Left ventricle myocardium inferior (tissue), 1 donor: Measurements from ENCODE around the gene LATS1. TPM values are rescaled to one million over a fixed set of nuclear protein-coding genes. Genes with fewer than 3 reads are reported as not detected.
A peak's percentile ranks its signal among the peaks of the same experiment; 100 is the strongest.
"Not testable (repeated sequence)": the region's sequence is repeated elsewhere in the genome, so short reads cannot be mapped to it uniquely, and the experiment has no call there.

Source experiments
- DNase-seq: peaks from one replicate; pipeline ENCODE4 v3.0.0-alpha.2; 2020
- H3K27ac ChIP-seq: fragments of 200-600 bp; replicated peaks from 2 replicates; pipeline ENCODE4 v1.8.0; 2021
- H3K27me3 ChIP-seq: fragments of 200-600 bp; 2 replicates; pipeline ENCODE4 v1.8.0; 2021; ENCODE audit warnings: low read depth
- H3K36me3 ChIP-seq: fragments of 200-600 bp; 2 replicates; pipeline ENCODE4 v1.8.0; 2021
- H3K4me1 ChIP-seq: fragments of 200-600 bp; 2 replicates; pipeline ENCODE4 v1.8.0; 2021
- H3K4me3 ChIP-seq: fragments of 200-600 bp; 2 replicates; pipeline ENCODE4 v1.8.0; 2021; ENCODE audit warnings: mild to moderate bottlenecking, moderate library complexity
- H3K9me3 ChIP-seq: fragments of 200-600 bp; replicated peaks from 2 replicates; pipeline ENCODE4 v1.8.0; 2021
- CTCF ChIP-seq: fragments of 200-600 bp; IDR thresholded peaks from 2 replicates; pipeline ENCODE4 v1.8.0; 2021; ENCODE audit warnings: antibody characterized with exemption, mild to moderate bottlenecking, borderline replicate concordance
- intact Hi-C: fragments of 100-400 bp; cut with micrococcal nuclease; formaldehyde crosslinking; loops from one replicate; pipeline ENCODE4 v1.11.0; 2022
- total RNA-seq: library from RNA; stranded (reverse); fragmentation: NEBNext Ultra II Directional; extraction: Animal tissue kit (Norgen Biotek cat#: 25700); gene quantifications from one replicate; pipeline ENCODE4 v1.2.1, GENCODE V29; 2021
- donor health status: DM: no; HTN: yes; CAD: no; lungs with severe emphysema.

LATS1 gene
- total RNA-seq, 1 donor from 2014 or later: 10.8 TPM

DNA sequence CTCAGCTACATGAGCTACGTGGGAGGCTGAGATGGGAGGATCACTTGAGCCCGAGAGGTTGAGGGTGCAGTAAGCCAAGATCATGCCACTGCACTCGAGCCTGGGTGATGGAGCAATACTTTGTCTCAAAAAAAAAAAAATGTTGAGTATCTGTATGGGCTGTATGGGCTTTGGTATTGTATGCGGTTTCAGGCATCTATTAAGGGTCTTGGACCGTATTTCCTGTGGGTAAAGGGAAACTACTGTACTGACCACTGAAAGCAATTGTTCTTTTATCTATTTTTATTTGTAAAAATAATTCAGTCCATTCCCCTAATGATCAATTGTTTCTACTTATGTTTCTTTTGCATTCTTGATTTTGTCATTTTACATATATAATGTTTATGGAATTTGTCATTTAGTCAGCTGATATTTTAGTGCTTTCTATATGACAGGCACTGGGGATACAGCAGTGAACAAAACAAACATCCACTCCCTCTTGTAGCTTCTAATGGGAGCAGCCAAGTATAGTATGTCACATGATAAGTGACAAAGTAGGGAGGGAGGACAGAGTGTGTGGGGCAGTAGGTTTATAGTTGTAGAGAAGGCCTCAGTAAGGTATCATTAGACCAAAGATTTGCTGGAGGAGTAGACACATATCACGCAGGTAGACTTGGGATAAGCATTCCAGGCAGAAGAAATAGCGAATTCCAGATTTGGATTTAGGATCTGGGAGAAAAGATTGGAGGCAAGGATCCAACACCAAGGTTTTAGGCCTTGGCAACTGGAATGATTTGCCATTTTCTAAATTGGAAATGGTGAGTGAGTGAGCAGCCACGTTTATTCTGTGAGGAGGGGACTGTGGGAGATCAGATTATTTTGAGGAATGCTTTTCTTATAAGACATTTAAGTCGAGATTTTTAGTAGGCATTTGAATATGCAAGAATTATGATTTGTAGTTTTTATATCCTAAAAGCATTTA lies 37.7 kb upstream of the LATS1 start:
- intact Hi-C loops: no loop called here
- H3K27ac ChIP-seq: peak overlapping the region; percentile 56
- H3K4me1 ChIP-seq: peaks cover 59% of the 10 kb centered on the region
- no peak overlapping the region for H3K4me3 ChIP-seq
- H3K9me3 ChIP-seq: no peaks in the 10 kb centered on the region
- no peaks in the 10 kb centered on the region for H3K27me3 ChIP-seq
- no peak for DNase-seq
- H3K36me3 ChIP-seq: peaks cover 12% of the 10 kb centered on the region
- TF ChIP-seq CTCF: no peak

GRCh38 chr6:149754548-149754947 lies 36.6 kb upstream of the LATS1 start:
- Histone ChIP-seq H3K36me3 (peaks cover 1% of the 10 kb centered on the region), H3K27me3 (no peaks in the 10 kb centered on the region), H3K4me3 (no peak overlapping the region), H3K4me1 (peaks cover 69% of the 10 kb centered on the region), H3K9me3 (no peaks in the 10 kb centered on the region), H3K27ac (no peak overlapping the region)
- no peak for TF ChIP-seq CTCF
- intact Hi-C loops: no loop called here
- DNase-seq: no peak

GRCh38 chr6:149753374-149753637 lies 35.4 kb upstream of the LATS1 start:
- H3K9me3 ChIP-seq, H3K4me3 ChIP-seq, H3K27me3 ChIP-seq, H3K36me3 ChIP-seq, H3K27ac ChIP-seq, DNase-seq, intact Hi-C loops: not testable (repeated sequence)
- H3K4me1 ChIP-seq: peaks cover 69% of the 10 kb centered on the region

DNA sequence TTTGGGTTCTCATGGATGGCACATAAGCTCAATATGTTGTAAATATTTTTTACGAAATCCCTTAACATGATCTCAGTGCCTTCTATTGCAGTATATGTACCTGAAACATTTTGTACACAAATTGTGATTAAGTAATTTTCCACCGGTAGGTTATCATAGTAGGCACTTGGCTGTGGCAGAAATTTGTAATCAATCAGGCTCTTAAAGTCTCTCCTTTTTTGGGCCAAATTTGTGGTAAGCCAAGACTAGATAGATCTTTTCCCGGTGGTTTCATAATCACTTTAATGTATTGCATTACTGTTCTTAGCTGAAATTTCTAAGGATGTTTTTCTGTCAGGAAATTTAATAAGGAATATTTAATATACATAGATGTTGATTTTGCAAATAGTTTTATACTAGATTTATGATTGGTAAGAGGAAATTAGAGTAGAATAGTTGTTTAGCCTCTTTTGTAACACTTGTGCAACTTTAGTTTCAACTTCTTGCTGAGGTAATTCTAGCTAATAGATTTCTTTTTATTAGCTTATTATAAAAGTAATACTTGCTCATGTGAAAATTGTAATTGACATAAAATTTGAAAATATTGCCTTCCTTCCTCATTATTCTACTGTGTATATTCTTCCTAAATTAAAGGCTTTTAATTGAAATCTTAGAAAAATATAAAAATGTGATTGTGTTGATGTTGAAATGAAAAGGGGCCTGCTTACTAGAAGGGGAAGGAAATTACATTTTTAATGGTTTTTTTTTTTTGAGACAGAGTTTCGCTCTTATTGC lies 34.9 kb upstream of the LATS1 start:
- peaks cover 64% of the 10 kb centered on the region for H3K4me1 ChIP-seq

DNA sequence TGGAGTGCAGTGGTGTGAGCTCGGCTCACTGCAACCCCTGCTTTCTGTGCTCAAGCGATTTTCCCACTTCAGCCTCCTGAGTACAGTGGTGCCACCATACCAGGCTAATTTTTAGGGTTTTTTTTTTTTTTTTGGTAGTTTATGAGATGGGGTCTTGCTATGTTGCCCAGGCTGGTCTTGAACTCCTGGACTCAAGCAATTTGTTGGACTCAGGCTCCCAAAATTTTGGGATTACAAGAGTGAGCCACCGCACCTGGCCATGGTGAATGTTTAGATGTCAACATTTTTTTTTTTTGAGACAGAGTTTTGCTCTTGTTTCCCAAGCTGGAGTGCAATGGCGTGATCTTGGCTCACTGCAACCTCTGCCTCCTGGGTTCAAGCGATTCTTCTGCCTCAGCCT lies 34.0 kb upstream of the LATS1 start:
- H3K27ac ChIP-seq, H3K27me3 ChIP-seq, H3K9me3 ChIP-seq, H3K36me3 ChIP-seq, DNase-seq, intact Hi-C loops, H3K4me3 ChIP-seq: not testable (repeated sequence)
- peaks cover 57% of the 10 kb centered on the region for H3K4me1 ChIP-seq

More for the DNA sequence above, 34.9 kb upstream of the LATS1 start:
- DNase-seq: no peak
- intact Hi-C loops: no loop called here
- Histone ChIP-seq H3K27me3 (no peaks in the 10 kb centered on the region), H3K27ac (no peak overlapping the region), H3K36me3 (no peaks in the 10 kb centered on the region), H3K9me3 (no peaks in the 10 kb centered on the region), H3K4me3 (no peak overlapping the region)
- TF ChIP-seq CTCF: no peak

- Histone ChIP-seq H3K27ac (peak overlapping the region; percentile 96), H3K4me1 (peaks cover 64% of the 10 kb centered on the region), H3K4me3 (peak overlapping the region; percentile 91), H3K27me3 (no peaks in the 10 kb centered on the region), H3K9me3 (no peaks in the 10 kb centered on the region), H3K36me3 (no peaks in the 10 kb centered on the region)
- no peak for DNase-seq
- no peak for TF ChIP-seq CTCF
- intact Hi-C loops: no loop called here
Measured at GRCh38 chr6:149751239-149751638, 33.3 kb upstream of the LATS1 start.
